Inferior parietal cortex (tissue), 1 donor: ENCODE results near the gene PDZK1IP1.
A peak's percentile ranks its signal among the peaks of the same experiment; 100 is the strongest.
"Not testable (repeated sequence)": the region's sequence is repeated elsewhere in the genome, so short reads cannot be mapped to it uniquely, and the experiment has no call there.

Source experiments
- DNase-seq: peaks from one replicate; pipeline ENCODE4 v3.0.0-alpha.2; 2016; ENCODE audit errors: extremely low spot score

The PDZK1IP1 gene

GRCh38 chr1:47181095-47181954 lies 8.5 kb downstream of the PDZK1IP1 start:
- DNase-seq, result peak; percentile 53

- DNase-seq, result no peak
Observed at GRCh38 chr1:47180603-47181094, 9.2 kb downstream of the PDZK1IP1 start.

- no peak for DNase-seq
Observed at GRCh38 chr1:47179988-47180563, 9.8 kb downstream of the PDZK1IP1 start.

GRCh38 chr1:47179017-47179987 lies 10.5 kb downstream of the PDZK1IP1 start:
- DNase-seq, result peak; percentile 89

GRCh38 chr1:47178654-47179016 lies 11.2 kb downstream of the PDZK1IP1 start:
- no peak for DNase-seq

- DNase-seq, result peak; percentile 39
Observed at GRCh38 chr1:47178020-47178419, 11.8 kb downstream of the PDZK1IP1 start.

- peak; percentile 78 for DNase-seq
Observed at GRCh38 chr1:47175227-47175934, 14.5 kb downstream of the PDZK1IP1 start.

GRCh38 chr1:47174656-47175020 lies 15.2 kb downstream of the PDZK1IP1 start:
- DNase-seq, result no peak

GRCh38 chr1:47172782-47173181 lies 17.1 kb downstream of the PDZK1IP1 start:
- DNase-seq, result no peak

- DNase-seq, result no peak
Observed at GRCh38 chr1:47164552-47164951, 25.3 kb downstream of the PDZK1IP1 start.

- no peak for DNase-seq
Observed at GRCh38 chr1:47161298-47162040, 28.4 kb downstream of the PDZK1IP1 start.

GRCh38 chr1:47160716-47161115 lies 29.1 kb downstream of the PDZK1IP1 start:
- no peak for DNase-seq

GRCh38 chr1:47157957-47158356 lies 31.9 kb downstream of the PDZK1IP1 start:
- DNase-seq, result not testable (repeated sequence)

- not testable (repeated sequence) for DNase-seq
Observed at GRCh38 chr1:47156457-47156856, 33.4 kb downstream of the PDZK1IP1 start.

- DNase-seq, result not testable (repeated sequence)
Observed at GRCh38 chr1:47149162-47149561, 40.7 kb downstream of the PDZK1IP1 start.

GRCh38 chr1:47147047-47147785 lies 42.6 kb downstream of the PDZK1IP1 start:
- DNase-seq, result no peak

- not testable (repeated sequence) for DNase-seq
Observed at GRCh38 chr1:47146495-47146894, 43.3 kb downstream of the PDZK1IP1 start.

GRCh38 chr1:47143654-47144053 lies 46.2 kb downstream of the PDZK1IP1 start:
- not testable (repeated sequence) for DNase-seq

GRCh38 chr1:47140358-47140757 lies 49.5 kb downstream of the PDZK1IP1 start:
- not testable (repeated sequence) for DNase-seq
